ENCODE measurements around the gene ZNF311. TPM values are rescaled to one million over a fixed set of nuclear protein-coding genes. Genes with fewer than 3 reads are reported as not detected.

Gene ZNF311
- total and polyA plus RNA-seq, 9 of the 15 experiments (the other 6 are each of a cell fraction or from before 2014, with no cell fraction given) = 5.1 to 10.0 (median 7.5) TPM

DNA sequence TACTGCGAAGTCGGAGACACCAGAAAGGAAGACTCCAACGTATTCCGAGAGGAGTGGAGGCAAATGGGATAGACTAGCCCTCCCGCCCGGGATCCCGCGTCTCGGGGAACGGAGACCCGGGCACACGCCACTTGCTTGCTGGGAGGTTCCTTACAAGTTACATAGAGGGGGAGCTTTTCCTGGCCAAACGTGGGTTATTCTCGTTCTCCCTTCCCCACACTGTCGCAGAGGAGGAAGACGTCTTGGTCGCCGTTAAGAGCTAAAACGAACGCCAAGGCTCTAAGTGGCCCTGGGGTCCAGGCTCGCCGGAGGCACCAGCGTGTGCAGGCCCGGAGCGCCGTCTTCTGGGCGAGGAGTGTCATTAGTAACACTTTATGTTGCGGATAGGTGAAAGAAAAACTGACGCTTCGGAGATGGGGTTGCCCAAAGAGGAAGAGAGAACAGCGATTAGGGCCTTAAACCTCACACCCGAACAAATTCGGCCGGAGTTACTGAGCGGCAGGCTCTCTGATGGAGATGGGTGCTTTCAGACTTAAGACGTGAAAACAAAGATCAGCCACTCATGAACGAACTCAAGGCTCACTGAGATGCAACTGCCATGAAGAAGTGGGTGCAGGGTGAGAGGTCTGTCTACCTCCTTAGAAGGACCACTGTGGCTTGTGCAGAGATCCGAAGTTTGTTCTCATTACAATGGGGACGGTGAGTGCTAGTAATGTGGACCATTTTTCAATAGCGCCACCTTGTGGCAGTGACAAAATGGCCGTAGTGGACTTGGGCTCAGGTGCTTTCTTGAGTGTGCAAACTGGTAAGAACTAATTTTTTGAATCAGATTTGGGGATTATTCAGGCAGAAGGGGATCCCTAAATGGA is 11.7 kb upstream of the ZNF311 start (continued):
- peak; percentile 17; the same call in 1 of the 2 replicates for TF ChIP-seq MYC (IDR thresholded peaks at IDR 0.05; ENCODE audit: low read depth, low read length)
- 0 out of 2 replicates have a peak, but pooled peaks have one; percentile 52 for TF ChIP-seq MYC (CRISPR knock-in tag; IDR thresholded peaks at IDR 0.05; ENCODE audit: borderline replicate concordance, low read depth)
- 0 out of 2 replicates have a peak, but pooled peaks have one; percentile 29 for TF ChIP-seq HDAC8 (tag; IDR thresholded peaks at IDR 0.05)
- TF ChIP-seq ID3 (CRISPR knock-in tag; IDR thresholded peaks at IDR 0.05) = no peak
- 0 out of 2 replicates have a peak, but pooled peaks have one; percentile 30 for TF ChIP-seq ID3 (tag; IDR thresholded peaks at IDR 0.05)
- TF ChIP-seq, protein P1, sequence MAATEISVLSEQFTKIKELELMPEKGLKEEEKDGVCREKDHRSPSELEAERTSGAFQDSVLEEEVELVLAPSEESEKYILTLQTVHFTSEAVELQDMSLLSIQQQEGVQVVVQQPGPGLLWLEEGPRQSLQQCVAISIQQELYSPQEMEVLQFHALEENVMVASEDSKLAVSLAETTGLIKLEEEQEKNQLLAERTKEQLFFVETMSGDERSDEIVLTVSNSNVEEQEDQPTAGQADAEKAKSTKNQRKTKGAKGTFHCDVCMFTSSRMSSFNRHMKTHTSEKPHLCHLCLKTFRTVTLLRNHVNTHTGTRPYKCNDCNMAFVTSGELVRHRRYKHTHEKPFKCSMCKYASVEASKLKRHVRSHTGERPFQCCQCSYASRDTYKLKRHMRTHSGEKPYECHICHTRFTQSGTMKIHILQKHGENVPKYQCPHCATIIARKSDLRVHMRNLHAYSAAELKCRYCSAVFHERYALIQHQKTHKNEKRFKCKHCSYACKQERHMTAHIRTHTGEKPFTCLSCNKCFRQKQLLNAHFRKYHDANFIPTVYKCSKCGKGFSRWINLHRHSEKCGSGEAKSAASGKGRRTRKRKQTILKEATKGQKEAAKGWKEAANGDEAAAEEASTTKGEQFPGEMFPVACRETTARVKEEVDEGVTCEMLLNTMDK (IDR thresholded peaks at IDR 0.05; ENCODE audit: borderline replicate concordance, insufficient read depth, low read depth, low read length, poor library complexity, severe bottlenecking) = peak; percentile 39
- TF ChIP-seq, protein P2, sequence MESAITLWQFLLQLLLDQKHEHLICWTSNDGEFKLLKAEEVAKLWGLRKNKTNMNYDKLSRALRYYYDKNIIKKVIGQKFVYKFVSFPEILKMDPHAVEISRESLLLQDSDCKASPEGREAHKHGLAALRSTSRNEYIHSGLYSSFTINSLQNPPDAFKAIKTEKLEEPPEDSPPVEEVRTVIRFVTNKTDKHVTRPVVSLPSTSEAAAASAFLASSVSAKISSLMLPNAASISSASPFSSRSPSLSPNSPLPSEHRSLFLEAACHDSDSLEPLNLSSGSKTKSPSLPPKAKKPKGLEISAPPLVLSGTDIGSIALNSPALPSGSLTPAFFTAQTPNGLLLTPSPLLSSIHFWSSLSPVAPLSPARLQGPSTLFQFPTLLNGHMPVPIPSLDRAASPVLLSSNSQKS (CRISPR knock-in tag; IDR thresholded peaks at IDR 0.05) = no peak
- no peak for TF ChIP-seq JUN (IDR thresholded peaks at IDR 0.05; ENCODE audit: borderline replicate concordance, low read depth, low read length)
- 0 out of 2 replicates have a peak, but pooled peaks have one; percentile 67 for TF ChIP-seq JUN (CRISPR knock-in tag; IDR thresholded peaks at IDR 0.05; ENCODE audit: borderline replicate concordance)
- peak; percentile 56 for TF ChIP-seq TEAD4 (IDR thresholded peaks at IDR 0.05; ENCODE audit: low read length)
- TF ChIP-seq TEAD4 (CRISPR knock-in tag; IDR thresholded peaks at IDR 0.05; ENCODE audit: borderline replicate concordance) = no peak
- TF ChIP-seq FUS (optimal IDR thresholded peaks at IDR 0.05; ENCODE audit: low read depth, low read length) = no peak
- TF ChIP-seq SRF (CRISPR knock-in tag; IDR thresholded peaks at IDR 0.05) = 0 out of 4 replicates have a peak, but pooled peaks of 1 of the 2 experiments have one; percentile 9
- peak; percentile 27; the same call in 1 of the 2 replicates for TF ChIP-seq ZNF12 (CRISPR knock-in tag; IDR thresholded peaks at IDR 0.05)
- no peak for TF ChIP-seq E2F5 (CRISPR knock-in tag; IDR thresholded peaks at IDR 0.05)
- peak; percentile 80; the same call in 1 of the 2 replicates for TF ChIP-seq ZSCAN29 (IDR thresholded peaks at IDR 0.05)
- TF ChIP-seq ATF1 (CRISPR knock-in tag; IDR thresholded peaks at IDR 0.05) = no peak
- peak; percentile 54; the same call in 1 of the 2 replicates for TF ChIP-seq ATF1 (tag; IDR thresholded peaks at IDR 0.05)
- TF ChIP-seq MCM2 (IDR thresholded peaks at IDR 0.05; ENCODE audit: low read depth) = 0 out of 2 replicates have a peak, but pooled peaks have one; percentile 21
- TF ChIP-seq SMAD1 (IDR thresholded peaks at IDR 0.05; ENCODE audit: low read depth, low read length, partially characterized antibody) = no peak
- peak; percentile 66 for TF ChIP-seq ZFX (CRISPR knock-in tag; IDR thresholded peaks at IDR 0.05)
- no peak for TF ChIP-seq XRCC3 (IDR thresholded peaks at IDR 0.05)
- 0 out of 4 replicates have a peak, but pooled peaks of 1 of the 2 experiments have one; percentile 24 for TF ChIP-seq KDM4B (IDR thresholded peaks at IDR 0.05; ENCODE audit: borderline replicate concordance in 2 of 2, low read depth in 1 of 2)
- TF ChIP-seq ZNF3 (CRISPR knock-in tag; IDR thresholded peaks at IDR 0.05) = no peak
